Immature natural killer cell (primary cell): ENCODE data around the gene PTGES2. TPM values are rescaled to one million over a fixed set of nuclear protein-coding genes. Genes with fewer than 3 reads are reported as not detected.

Experiments
- DNase-seq, 3 donors: peaks; one replicate each; pipeline ENCODE4 v3.0.0; 2022; ENCODE audit warnings: mixed read lengths in 1 of 3
- H3K27ac Mint-ChIP-seq, 6 donors: one replicate each; pipeline ENCODE4 v1.8.0; 2020; ENCODE audit warnings: mixed read lengths in 6 of 6, mild to moderate bottlenecking in 5 of 6, inconsistent platforms in 4 of 6, moderate library complexity in 3 of 6
- H3K27me3 Mint-ChIP-seq, 3 donors: one replicate each; pipeline ENCODE4 v1.8.0; 2020 to 2021; ENCODE audit warnings: low read depth in 3 of 3, mild to moderate bottlenecking in 3 of 3, mixed read lengths in 3 of 3, moderate library complexity in 3 of 3, inconsistent platforms in 1 of 3
- H3K36me3 Mint-ChIP-seq, 3 donors: one replicate each; pipeline ENCODE4 v1.8.0; 2020; ENCODE audit warnings: mixed read lengths in 3 of 3, inconsistent platforms in 2 of 3, mild to moderate bottlenecking in 2 of 3
- H3K4me1 Mint-ChIP-seq, 2 donors: one replicate each; pipeline ENCODE4 v1.8.0; 2020; ENCODE audit warnings: inconsistent platforms in 2 of 2, mild to moderate bottlenecking in 2 of 2, mixed read lengths in 2 of 2, moderate library complexity in 1 of 2
- H3K4me3 Mint-ChIP-seq, 5 donors: one replicate each; pipeline ENCODE4 v1.8.0; 2020; ENCODE audit warnings: mild to moderate bottlenecking in 5 of 5, mixed read lengths in 5 of 5, inconsistent platforms in 3 of 5, moderate library complexity in 3 of 5
- H3K9me3 Mint-ChIP-seq, 6 donors: one replicate each; pipeline ENCODE4 v1.8.0; 2020; ENCODE audit warnings: mild to moderate bottlenecking in 6 of 6, mixed read lengths in 6 of 6, inconsistent platforms in 4 of 6, moderate library complexity in 3 of 6
- polyA plus RNA-seq, 3 donors: library from polyadenylated mRNA; unstranded; fragments of 300-500 nt; fragmentation: Illumina TruSeq; gene quantifications; one replicate each; pipeline ENCODE4 v1.2.3, GENCODE V29; 2021

Gene PTGES2
- polyA plus RNA-seq, 3 donors from 2014 or later, result 31.4 to 60.9 (median 56.6) TPM

GRCh38 chr9:128149951-128150593 lies 22.5 kb upstream of the PTGES2 start:
- no peak overlapping the region for H3K27ac Mint-ChIP-seq
- H3K4me3 Mint-ChIP-seq, result no peak overlapping the region

DNA sequence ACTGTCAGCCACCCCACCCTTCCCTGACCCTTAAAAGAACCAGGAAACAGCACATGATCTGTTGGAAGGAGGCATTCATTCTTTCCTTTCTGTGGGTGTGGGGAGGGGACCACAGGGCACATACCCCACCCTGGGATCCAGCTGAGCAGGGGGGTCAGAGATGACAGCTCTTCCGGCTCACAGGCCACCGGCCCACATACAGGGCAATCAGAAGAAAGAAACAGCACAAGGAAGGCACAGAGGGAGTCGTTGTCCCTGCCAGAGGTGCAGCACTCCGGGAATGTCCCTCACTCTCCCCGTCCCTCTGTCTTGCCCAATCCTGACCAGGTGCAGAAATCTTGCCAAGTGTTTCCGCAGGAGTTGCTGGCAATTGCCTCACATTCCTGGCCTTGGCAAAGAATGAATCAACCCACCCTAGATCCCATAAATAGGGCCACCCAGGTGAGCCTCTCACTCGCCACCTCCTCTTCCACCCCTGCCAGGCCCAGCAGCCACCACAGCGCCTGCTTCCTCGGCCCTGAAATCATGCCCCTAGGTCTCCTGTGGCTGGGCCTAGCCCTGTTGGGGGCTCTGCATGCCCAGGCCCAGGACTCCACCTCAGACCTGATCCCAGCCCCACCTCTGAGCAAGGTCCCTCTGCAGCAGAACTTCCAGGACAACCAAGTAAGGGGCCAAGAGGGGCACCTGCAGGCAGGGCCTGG lies 21.6 kb upstream of the PTGES2 start, which contains the start of gene LCN2:
Gene LCN2, plus strand, starts transcription at position 453 of the 701 bp plus-strand sequence. Its CDS starts 73 bp downstream, at position 526.
- DNase-seq, result no peak
- H3K27ac Mint-ChIP-seq, result no peak within 1 kb of the TSS
- no peaks in the 10 kb centered on the region for H3K4me1 Mint-ChIP-seq
- no peaks in the 10 kb centered on the region for H3K36me3 Mint-ChIP-seq
- H3K27me3 Mint-ChIP-seq, result peaks cover 0 to 4% (median 0%) of the 10 kb centered on the region in 3 donors
- no peaks in the 10 kb centered on the region for H3K9me3 Mint-ChIP-seq
- no peak within 1 kb of the TSS for H3K4me3 Mint-ChIP-seq

More at GRCh38 chr9:128149951-128150593, 22.5 kb upstream of the PTGES2 start:
- no peak for DNase-seq
- H3K4me1 Mint-ChIP-seq, result no peaks in the 10 kb centered on the region
- peaks cover 0 to 4% (median 0%) of the 10 kb centered on the region in 3 donors for H3K27me3 Mint-ChIP-seq
- no peaks in the 10 kb centered on the region for H3K9me3 Mint-ChIP-seq
- H3K36me3 Mint-ChIP-seq, result no peaks in the 10 kb centered on the region

- Mint-ChIP-seq H3K9me3 (no peaks in the 10 kb centered on the region), H3K27ac (no peak overlapping the region), H3K27me3 (peaks cover 0 to 4% (median 0%) of the 10 kb centered on the region in 3 donors), H3K4me1 (no peaks in the 10 kb centered on the region), H3K36me3 (no peaks in the 10 kb centered on the region), H3K4me3 (no peak overlapping the region)
- DNase-seq, result no peak
These were observed 21.0 kb upstream of the PTGES2 start for GRCh38 chr9:128148509-128149000.

GRCh38 chr9:128146591-128147120 lies 19.1 kb upstream of the PTGES2 start:
- H3K27ac Mint-ChIP-seq, result no peak overlapping the region
- H3K36me3 Mint-ChIP-seq, result no peaks in the 10 kb centered on the region
- no peaks in the 10 kb centered on the region for H3K4me1 Mint-ChIP-seq
- no peak overlapping the region for H3K4me3 Mint-ChIP-seq
- no peak for DNase-seq
- H3K27me3 Mint-ChIP-seq, result peaks cover 0 to 3% (median 0%) of the 10 kb centered on the region in 3 donors
- H3K9me3 Mint-ChIP-seq, result no peaks in the 10 kb centered on the region

GRCh38 chr9:128145951-128146351 lies 18.4 kb upstream of the PTGES2 start:
- no peak for DNase-seq
- no peaks in the 10 kb centered on the region for H3K4me1 Mint-ChIP-seq
- H3K27me3 Mint-ChIP-seq, result peaks cover 0 to 3% (median 0%) of the 10 kb centered on the region in 3 donors

DNA sequence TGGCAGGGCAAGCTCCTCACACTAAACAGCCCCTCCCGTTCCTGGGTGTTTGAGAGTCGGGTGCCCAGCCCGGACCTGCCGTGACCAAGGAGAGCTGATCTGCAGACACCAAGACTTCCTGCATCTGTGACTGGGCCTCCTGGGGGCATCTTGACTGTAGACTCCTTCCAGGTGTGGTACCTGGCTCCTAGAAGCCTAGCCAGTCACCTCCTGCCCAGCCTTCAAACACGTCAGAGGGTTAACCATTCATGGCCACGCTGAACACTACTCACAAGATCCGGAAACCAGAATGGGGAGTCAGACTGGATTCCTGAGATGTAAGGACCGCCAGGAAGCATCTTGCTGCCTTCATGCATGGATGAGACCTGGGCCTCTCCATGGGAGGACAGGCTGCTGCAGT lies 18.0 kb upstream of the PTGES2 start:
- Mint-ChIP-seq H3K27ac (no peak overlapping the region), H3K4me1 (no peaks in the 10 kb centered on the region), H3K27me3 (peaks cover 0 to 3% (median 0%) of the 10 kb centered on the region in 3 donors), H3K4me3 (no peak overlapping the region), H3K36me3 (no peaks in the 10 kb centered on the region), H3K9me3 (no peaks in the 10 kb centered on the region)
- no peak for DNase-seq

More at GRCh38 chr9:128145951-128146351, 18.4 kb upstream of the PTGES2 start:
- H3K9me3 Mint-ChIP-seq, result no peaks in the 10 kb centered on the region
- H3K4me3 Mint-ChIP-seq, result no peak overlapping the region
- H3K27ac Mint-ChIP-seq, result no peak overlapping the region
- no peaks in the 10 kb centered on the region for H3K36me3 Mint-ChIP-seq

DNA sequence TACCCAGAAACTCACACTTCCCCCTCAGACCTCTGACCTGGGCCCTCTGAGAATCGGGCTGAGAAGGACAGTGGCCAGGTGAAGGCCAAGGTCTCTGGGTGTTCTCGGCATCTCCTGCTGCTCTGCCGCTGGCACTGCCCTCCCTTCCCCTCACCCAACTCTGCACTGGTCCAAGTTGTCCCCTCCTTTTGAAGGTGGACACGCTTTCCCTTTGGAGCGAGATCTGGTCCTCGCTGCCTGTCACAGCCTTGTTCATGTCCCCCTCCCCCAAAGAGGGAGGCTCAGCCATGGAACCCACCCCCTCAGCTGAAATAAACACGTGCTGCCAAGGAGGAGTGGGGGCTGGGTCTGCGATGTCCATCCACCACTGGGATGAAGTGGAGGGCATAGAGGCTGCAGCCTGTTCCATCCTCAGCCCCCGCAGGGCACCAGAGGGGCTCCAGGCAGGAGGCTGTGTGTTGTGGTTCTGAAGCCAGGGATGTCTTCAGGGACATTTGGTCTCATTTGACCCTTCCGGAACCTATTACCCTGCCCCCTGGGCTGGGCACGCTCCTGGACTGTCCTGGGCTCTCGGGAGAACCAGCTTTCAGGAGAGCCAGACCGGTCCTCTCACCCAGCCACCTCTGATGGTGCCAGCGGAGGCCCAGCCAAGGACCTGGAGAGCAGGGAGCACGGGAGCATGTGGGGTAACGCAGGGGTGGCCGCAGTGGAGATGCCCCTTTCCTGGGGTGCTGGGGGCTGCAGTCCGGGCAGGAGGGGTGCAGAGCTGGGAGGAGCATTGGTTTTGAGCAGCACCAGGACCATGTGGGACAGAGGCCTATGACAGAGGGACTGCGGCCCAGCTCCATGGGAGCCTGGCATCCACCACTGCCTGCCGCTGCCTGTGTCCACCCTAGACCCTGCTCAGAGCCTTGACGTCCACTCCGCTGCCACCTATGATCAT lies 17.0 kb upstream of the PTGES2 start:
- Mint-ChIP-seq H3K27me3 (peaks cover 0 to 3% (median 0%) of the 10 kb centered on the region in 3 donors), H3K36me3 (no peaks in the 10 kb centered on the region), H3K4me3 (no peak overlapping the region), H3K27ac (no peak overlapping the region), H3K4me1 (no peaks in the 10 kb centered on the region), H3K9me3 (no peaks in the 10 kb centered on the region)
- no peak for DNase-seq

GRCh38 chr9:128143525-128144238 lies 16.2 kb upstream of the PTGES2 start:
- no peak for DNase-seq
- H3K4me1 Mint-ChIP-seq, result no peaks in the 10 kb centered on the region
- H3K9me3 Mint-ChIP-seq, result no peaks in the 10 kb centered on the region
- H3K27me3 Mint-ChIP-seq, result no peaks in the 10 kb centered on the region
- H3K4me3 Mint-ChIP-seq, result no peak overlapping the region
- H3K27ac Mint-ChIP-seq, result peak overlapping the region in 1 of 6 donors; percentile 13
- H3K36me3 Mint-ChIP-seq, result no peaks in the 10 kb centered on the region

- H3K4me1 Mint-ChIP-seq, result no peaks in the 10 kb centered on the region
- H3K4me3 Mint-ChIP-seq, result no peak overlapping the region
- H3K27ac Mint-ChIP-seq, result no peak overlapping the region
- H3K27me3 Mint-ChIP-seq, result peaks cover 0 to 2% (median 0%) of the 10 kb centered on the region in 3 donors
- no peaks in the 10 kb centered on the region for H3K9me3 Mint-ChIP-seq
- no peaks in the 10 kb centered on the region for H3K36me3 Mint-ChIP-seq
- no peak for DNase-seq
These were observed 15.1 kb upstream of the PTGES2 start for GRCh38 chr9:128142596-128142995.

DNA sequence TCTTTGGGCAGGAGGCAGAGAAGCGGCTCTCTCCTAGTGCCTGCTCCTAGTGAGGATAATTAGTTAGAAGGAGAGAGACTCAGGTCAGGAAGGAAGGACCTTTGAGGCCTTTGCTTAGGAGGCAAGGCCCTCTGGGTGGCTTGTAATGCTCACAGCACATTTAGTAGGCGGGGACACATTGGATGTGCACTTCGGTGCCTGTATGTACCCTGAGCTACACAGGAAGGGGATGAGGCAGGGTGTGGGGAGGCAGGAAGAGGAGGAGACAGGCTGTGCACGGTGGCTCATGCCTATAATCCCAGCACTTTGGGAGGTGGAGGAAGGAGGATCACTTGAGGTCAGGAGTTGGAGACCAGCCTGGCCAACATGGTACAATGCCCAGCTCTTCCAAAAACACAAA lies 14.5 kb upstream of the PTGES2 start:
- Mint-ChIP-seq H3K36me3 (no peaks in the 10 kb centered on the region), H3K27ac (peak overlapping the region in 1 of 6 donors; percentile 56), H3K27me3 (peaks cover 0 to 2% (median 0%) of the 10 kb centered on the region in 3 donors), H3K4me3 (no peak overlapping the region), H3K9me3 (no peaks in the 10 kb centered on the region), H3K4me1 (no peaks in the 10 kb centered on the region)
- DNase-seq, result no peak

GRCh38 chr9:128141604-128142003 lies 14.1 kb upstream of the PTGES2 start:
- peaks cover 0 to 2% (median 0%) of the 10 kb centered on the region in 3 donors for H3K27me3 Mint-ChIP-seq
- no peak overlapping the region for H3K27ac Mint-ChIP-seq
- H3K4me1 Mint-ChIP-seq, result no peaks in the 10 kb centered on the region
- DNase-seq, result no peak
- H3K9me3 Mint-ChIP-seq, result no peaks in the 10 kb centered on the region
- no peak overlapping the region for H3K4me3 Mint-ChIP-seq
- no peaks in the 10 kb centered on the region for H3K36me3 Mint-ChIP-seq

GRCh38 chr9:128139621-128140020 lies 12.1 kb upstream of the PTGES2 start:
- Mint-ChIP-seq H3K36me3 (no peaks in the 10 kb centered on the region), H3K27me3 (peaks cover 0 to 2% (median 0%) of the 10 kb centered on the region in 3 donors), H3K4me1 (no peaks in the 10 kb centered on the region), H3K27ac (no peak overlapping the region), H3K4me3 (no peak overlapping the region), H3K9me3 (no peaks in the 10 kb centered on the region)
- no peak for DNase-seq

DNA sequence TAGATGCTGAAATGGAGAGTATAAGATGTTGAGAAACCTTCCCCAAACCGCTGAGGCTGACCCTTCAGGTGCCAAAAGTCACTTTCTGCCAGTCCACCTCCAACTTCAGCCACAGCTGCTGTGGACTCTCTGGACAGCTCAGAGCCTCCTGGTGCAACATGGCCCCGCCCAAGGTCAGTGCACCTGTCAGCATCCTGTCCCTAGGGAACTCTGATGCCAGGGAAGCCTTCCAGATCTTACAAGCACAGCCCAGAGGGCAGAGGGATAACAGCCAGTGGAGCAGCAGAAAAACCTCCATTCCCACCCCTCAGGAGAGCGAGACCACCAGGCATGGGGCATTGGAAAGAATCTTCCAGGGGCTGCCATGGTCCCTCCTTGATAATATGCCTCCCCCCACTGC lies 10.5 kb upstream of the PTGES2 start:
- no peak for DNase-seq
- Mint-ChIP-seq H3K36me3 (no peaks in the 10 kb centered on the region), H3K9me3 (no peaks in the 10 kb centered on the region), H3K4me1 (no peaks in the 10 kb centered on the region), H3K27me3 (peaks cover 0 to 2% (median 2%) of the 10 kb centered on the region in 3 donors), H3K27ac (no peak overlapping the region), H3K4me3 (no peak overlapping the region)
